ENCODE measurements around the gene SYNE1.

GRCh38 chr6:152290693-152291092, 346.5 kb downstream of the SYNE1 start:
- TF ChIP-seq CTCF (IDR thresholded peaks at IDR 0.05) (no peak), POLR2AphosphoS5 (IDR thresholded peaks at IDR 0.05) (no peak), POLR2A (IDR thresholded peaks at IDR 0.05) (no peak)
